SK-N-MC (cell line): Measurements from ENCODE around the gene ARMC6.

Experiments used
- DNase-seq: peaks from one replicate; pipeline ENCODE4 v3.0.0-alpha.2; 2011; ENCODE audit warnings: low read depth, low spot score
- H3K27ac ChIP-seq: fragments of 200-600 bp; sonication (generic); 2 replicates; pipeline ENCODE4 v1.5.1; 2016; ENCODE audit warnings: mixed run types
- H3K36me3 ChIP-seq: fragments of 200-600 bp; sonication (generic); 2 replicates; pipeline ENCODE4 v1.6.1; 2017; ENCODE audit warnings: antibody characterized with exemption, low read length, mixed read lengths; ENCODE audit not compliant: insufficient read depth
- H3K4me3 ChIP-seq: fragments of 200-600 bp; sonication (generic); 2 replicates; pipeline ENCODE4 v1.5.1; 2016
- H3K9ac ChIP-seq: fragments of 200-600 bp; sonication (generic); 2 replicates; pipeline ENCODE4 v1.8.0; 2017; ENCODE audit warnings: mixed run types, mixed read lengths; ENCODE audit not compliant: insufficient read length
- H3K9me3 ChIP-seq: fragments of 200-600 bp; sonication (generic); 2 replicates; pipeline ENCODE4 v1.6.1; 2017; ENCODE audit warnings: low read depth, mild to moderate bottlenecking, antibody characterized with exemption, low read length, moderate library complexity, mixed read lengths
- EZH2 ChIP-seq: fragments of 200-600 bp; sonication (generic); IDR thresholded peaks from one replicate; pipeline ENCODE4 v1.6.1; 2017; ENCODE audit warnings: antibody characterized with exemption
- FOXP2 ChIP-seq: optimal IDR thresholded peaks from 2 replicates; pipeline ENCODE3; 2011; ENCODE audit warnings: mild to moderate bottlenecking, moderate library complexity; ENCODE audit not compliant: insufficient read depth; ENCODE audit errors: extremely low read length, control extremely low read depth
- POLR2AphosphoS5 ChIP-seq: IDR thresholded peaks from 2 replicates; pipeline ENCODE4 v1.6.1; 2012; ENCODE audit warnings: mild to moderate bottlenecking, low read depth, low read length, borderline replicate concordance

ARMC6 gene

GRCh38 chr19:19083413-19084178 lies 50.2 kb downstream of the ARMC6 start:
- TF ChIP-seq EZH2 (no peak), FOXP2 (no peak), POLR2AphosphoS5 (no peak)

GRCh38 chr19:19087676-19088075 lies 54.3 kb downstream of the ARMC6 start:
- H3K4me3 ChIP-seq: no peak overlapping the region
- H3K9me3 ChIP-seq: no peaks in the 10 kb centered on the region
- no peaks in the 10 kb centered on the region for H3K36me3 ChIP-seq
- no peak overlapping the region for H3K27ac ChIP-seq
- DNase-seq: no peak
- no peak for TF ChIP-seq POLR2AphosphoS5
- no peak for TF ChIP-seq EZH2
- TF ChIP-seq FOXP2: no peak
- H3K9ac ChIP-seq: no peak overlapping the region

More at GRCh38 chr19:19083413-19084178, 50.2 kb downstream of the ARMC6 start:
- no peaks in the 10 kb centered on the region for H3K36me3 ChIP-seq
- no peaks in the 10 kb centered on the region for H3K9me3 ChIP-seq
- H3K27ac ChIP-seq: no peak overlapping the region
- H3K4me3 ChIP-seq: no peak overlapping the region
- no peak for DNase-seq
- no peak overlapping the region for H3K9ac ChIP-seq

DNA sequence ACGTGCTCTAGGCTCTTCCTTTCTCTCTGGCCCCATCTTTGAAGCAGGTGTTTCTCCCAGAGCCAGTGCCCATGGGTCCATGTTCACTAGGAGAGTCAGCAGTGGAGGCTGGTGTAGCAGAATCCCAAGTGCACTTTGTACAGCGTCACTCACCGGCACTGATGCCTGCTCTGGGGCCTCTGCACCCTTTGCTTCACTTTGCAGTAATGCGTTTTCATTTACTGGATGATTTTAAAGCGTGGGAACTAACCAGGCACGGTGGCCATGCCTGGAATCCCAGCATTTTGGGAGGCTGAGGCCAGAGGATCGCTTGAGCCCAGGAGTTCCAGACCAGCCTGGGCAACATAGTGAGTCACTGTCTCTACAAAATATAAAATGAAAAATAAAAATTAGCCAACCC lies 61.1 kb downstream of the ARMC6 start:
- DNase-seq: no peak
- H3K36me3 ChIP-seq: no peaks in the 10 kb centered on the region
- no peaks in the 10 kb centered on the region for H3K9me3 ChIP-seq
- no peak overlapping the region for H3K4me3 ChIP-seq
- H3K9ac ChIP-seq: no peak overlapping the region
- H3K27ac ChIP-seq: no peak overlapping the region
- TF ChIP-seq POLR2AphosphoS5: no peak
- no peak for TF ChIP-seq EZH2
- TF ChIP-seq FOXP2: no peak

GRCh38 chr19:19095691-19096090 lies 62.3 kb downstream of the ARMC6 start:
- Histone ChIP-seq H3K9me3 (no peaks in the 10 kb centered on the region), H3K36me3 (no peaks in the 10 kb centered on the region), H3K9ac (no peak overlapping the region), H3K27ac (no peak overlapping the region), H3K4me3 (no peak overlapping the region)
- TF ChIP-seq POLR2AphosphoS5 (no peak), FOXP2 (no peak), EZH2 (no peak)
- DNase-seq: no peak

GRCh38 chr19:19096641-19097627 lies 63.5 kb downstream of the ARMC6 start:
- Histone ChIP-seq H3K9me3 (no peaks in the 10 kb centered on the region), H3K27ac (no peak overlapping the region), H3K36me3 (no peaks in the 10 kb centered on the region), H3K4me3 (no peak overlapping the region), H3K9ac (no peak overlapping the region)
- no peak for DNase-seq
- TF ChIP-seq FOXP2 (no peak), POLR2AphosphoS5 (no peak), EZH2 (no peak)

GRCh38 chr19:19098084-19098702 lies 64.8 kb downstream of the ARMC6 start:
- no peak for DNase-seq
- Histone ChIP-seq H3K4me3 (no peak overlapping the region), H3K36me3 (no peaks in the 10 kb centered on the region), H3K9ac (no peak overlapping the region), H3K9me3 (no peaks in the 10 kb centered on the region), H3K27ac (no peak overlapping the region)
- TF ChIP-seq EZH2 (no peak), POLR2AphosphoS5 (no peak), FOXP2 (no peak)

DNA sequence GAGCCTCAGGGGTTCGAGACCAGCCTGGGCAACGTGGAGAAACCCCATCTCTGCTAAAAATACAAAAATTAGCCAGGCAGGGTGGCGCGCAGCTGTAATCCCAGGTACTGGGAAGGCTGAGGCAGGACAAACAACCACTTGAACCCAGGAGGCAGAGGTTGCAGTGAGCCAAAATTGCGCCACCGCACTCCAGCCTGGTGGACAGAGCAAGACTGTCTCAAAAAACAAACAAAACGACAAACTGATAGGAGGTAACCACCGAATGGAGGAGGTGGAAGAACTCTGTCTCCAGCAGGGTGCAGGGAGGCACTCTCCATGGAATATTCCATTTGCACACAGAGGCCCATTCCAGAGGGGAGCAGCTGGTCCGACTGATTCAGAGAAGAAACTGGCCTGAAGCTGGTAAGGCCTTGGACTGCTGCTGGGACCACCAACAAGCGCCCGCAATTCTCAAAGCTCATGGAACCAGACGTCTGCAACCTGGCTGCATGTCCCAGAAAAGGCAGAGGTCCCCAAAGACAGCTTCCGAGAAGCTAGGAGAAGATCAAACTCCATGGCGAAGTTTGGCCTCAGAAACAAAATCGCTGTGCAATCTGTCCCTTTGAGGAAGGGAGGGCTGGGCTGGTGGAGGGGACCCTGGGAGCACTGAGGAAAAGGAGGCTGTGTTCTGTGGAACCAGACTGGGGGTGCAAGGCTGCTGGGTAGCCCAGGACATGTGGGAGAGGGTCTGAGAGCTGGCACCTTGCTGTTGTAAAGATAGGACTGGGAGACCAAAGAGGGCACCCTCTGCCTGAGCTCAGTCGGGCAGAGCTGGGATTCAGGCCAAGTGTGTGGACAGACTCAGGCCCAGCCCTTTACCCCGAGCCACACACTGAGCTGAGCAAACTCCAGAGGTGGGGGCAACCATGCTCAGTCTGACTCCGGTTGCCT lies 65.6 kb downstream of the ARMC6 start:
- H3K9me3 ChIP-seq: no peaks in the 10 kb centered on the region
- TF ChIP-seq POLR2AphosphoS5 (no peak), FOXP2 (no peak), EZH2 (no peak)
- H3K36me3 ChIP-seq: no peaks in the 10 kb centered on the region
- H3K27ac ChIP-seq: no peak overlapping the region
- H3K4me3 ChIP-seq: no peak overlapping the region
- no peak for DNase-seq
- H3K9ac ChIP-seq: no peak overlapping the region
